OCI-LY1 (cell line): Measurements from ENCODE around the gene OR2F2.

Experiments used
- CTCF ChIP-seq: fragments of 200-600 bp; sonication (generic), shearing (Covaris generic); IDR thresholded peaks from 2 replicates; pipeline ENCODE4 v1.5.1; 2017; ENCODE audit warnings: mild to moderate bottlenecking, antibody characterized with exemption, low read length, moderate library complexity, mixed read lengths
- EZH2 ChIP-seq: fragments of 200-600 bp; sonication (generic), shearing (Covaris generic); IDR thresholded peaks from 2 replicates; pipeline ENCODE4 v1.8.0; 2017; ENCODE audit warnings: borderline replicate concordance, mixed run types, mild to moderate bottlenecking, antibody characterized with exemption, low read length, moderate library complexity, mixed read lengths

- TF ChIP-seq CTCF = no peak
- TF ChIP-seq EZH2 = no peak
Observed at GRCh38 chr7:143889068-143889467, 46.0 kb upstream of the OR2F2 start.
